ENCODE data around the gene TNFSF8. TPM values are rescaled to one million over a fixed set of nuclear protein-coding genes. Genes with fewer than 3 reads are reported as not detected.

Gene TNFSF8
- total RNA-seq, 2 donors from 2014 or later = 0.32 to 2.4 TPM

DNA sequence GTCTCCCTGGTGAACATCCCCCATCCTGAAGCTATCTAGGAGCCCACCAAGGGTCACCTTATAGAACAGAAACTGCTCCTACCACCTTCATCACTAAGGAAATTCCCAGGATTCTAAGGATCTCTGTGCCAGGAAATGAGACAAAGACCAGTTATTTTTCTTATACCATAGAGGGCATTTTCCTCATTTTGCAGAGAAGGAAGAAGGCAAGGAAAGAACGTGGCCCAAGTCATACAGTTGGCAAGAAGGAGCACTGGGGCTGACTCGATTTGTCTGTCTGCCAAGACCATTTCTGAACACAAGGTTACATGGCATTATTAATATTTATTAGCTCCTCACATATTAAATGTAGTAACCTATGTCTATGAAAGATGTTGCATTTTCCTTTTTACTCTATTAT, 74.9 kb downstream of the TNFSF8 start:
- H3K36me3 ChIP-seq = no peaks in the 10 kb centered on the region
- H3K27me3 ChIP-seq (replicated peaks; ENCODE audit: insufficient read depth) = no peaks in the 10 kb centered on the region
- DNase-seq (ENCODE audit: low spot score) = no peak
- no peaks in the 10 kb centered on the region for H3K9me3 ChIP-seq
- intact Hi-C loops (cut with DNase I) = no loop called here
- H3K4me1 ChIP-seq (replicated peaks) = no peaks in the 10 kb centered on the region
- TF ChIP-seq POLR2A (IDR thresholded peaks at IDR 0.05) (no peak), POLR2AphosphoS5 (IDR thresholded peaks at IDR 0.05) (no peak)
- TF ChIP-seq, protein P1, sequence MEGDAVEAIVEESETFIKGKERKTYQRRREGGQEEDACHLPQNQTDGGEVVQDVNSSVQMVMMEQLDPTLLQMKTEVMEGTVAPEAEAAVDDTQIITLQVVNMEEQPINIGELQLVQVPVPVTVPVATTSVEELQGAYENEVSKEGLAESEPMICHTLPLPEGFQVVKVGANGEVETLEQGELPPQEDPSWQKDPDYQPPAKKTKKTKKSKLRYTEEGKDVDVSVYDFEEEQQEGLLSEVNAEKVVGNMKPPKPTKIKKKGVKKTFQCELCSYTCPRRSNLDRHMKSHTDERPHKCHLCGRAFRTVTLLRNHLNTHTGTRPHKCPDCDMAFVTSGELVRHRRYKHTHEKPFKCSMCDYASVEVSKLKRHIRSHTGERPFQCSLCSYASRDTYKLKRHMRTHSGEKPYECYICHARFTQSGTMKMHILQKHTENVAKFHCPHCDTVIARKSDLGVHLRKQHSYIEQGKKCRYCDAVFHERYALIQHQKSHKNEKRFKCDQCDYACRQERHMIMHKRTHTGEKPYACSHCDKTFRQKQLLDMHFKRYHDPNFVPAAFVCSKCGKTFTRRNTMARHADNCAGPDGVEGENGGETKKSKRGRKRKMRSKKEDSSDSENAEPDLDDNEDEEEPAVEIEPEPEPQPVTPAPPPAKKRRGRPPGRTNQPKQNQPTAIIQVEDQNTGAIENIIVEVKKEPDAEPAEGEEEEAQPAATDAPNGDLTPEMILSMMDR (IDR thresholded peaks at IDR 0.05) = no peak
- H3K4me3 ChIP-seq = no peak overlapping the region
- no peak overlapping the region for H3K27ac ChIP-seq
- 76% methylated on average over 2 of the region's 2 CpGs for WGBS

DNA sequence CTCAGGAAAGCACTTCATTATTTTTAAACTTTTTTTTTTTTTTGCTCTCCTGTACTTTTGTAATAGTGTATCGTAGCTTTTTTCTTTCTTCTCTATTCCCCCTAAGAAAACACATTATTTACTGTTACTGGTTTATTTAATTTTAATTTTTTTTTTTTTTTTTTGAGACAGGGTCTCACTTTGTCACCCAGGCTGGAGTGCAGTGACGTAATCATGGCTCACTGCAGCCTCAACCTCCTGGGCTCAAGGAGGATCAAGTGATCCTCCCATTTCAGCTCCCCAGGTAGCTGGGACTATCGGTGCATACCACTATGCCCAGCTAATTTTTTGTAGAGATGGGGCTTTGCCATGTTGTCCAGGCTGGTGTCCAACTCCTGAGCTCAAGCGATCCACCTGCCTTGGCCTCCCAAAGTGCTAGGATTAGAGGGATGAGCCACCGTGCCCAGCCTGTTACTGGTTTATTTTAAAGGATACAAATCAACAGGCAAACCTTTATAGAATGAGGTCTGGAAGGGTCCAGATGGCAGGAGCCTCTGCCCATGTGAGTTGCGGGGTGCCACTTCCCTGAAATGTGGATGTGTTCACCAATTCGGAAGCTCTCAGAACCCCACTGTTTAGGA, 75.5 kb downstream of the TNFSF8 start:
- Histone ChIP-seq H3K27me3 (replicated peaks; ENCODE audit: insufficient read depth) (no peaks in the 10 kb centered on the region), H3K4me1 (replicated peaks) (no peaks in the 10 kb centered on the region), H3K9me3 (no peaks in the 10 kb centered on the region), H3K4me3 (no peak overlapping the region), H3K36me3 (no peaks in the 10 kb centered on the region), H3K27ac (no peak overlapping the region)
- 89% methylated on average over 7 of the region's 7 CpGs for WGBS
- TF ChIP-seq POLR2A (IDR thresholded peaks at IDR 0.05) (no peak), POLR2AphosphoS5 (IDR thresholded peaks at IDR 0.05) (no peak)
- no peak for DNase-seq (ENCODE audit: low spot score)
- intact Hi-C loops (cut with DNase I) = no loop called here

DNA sequence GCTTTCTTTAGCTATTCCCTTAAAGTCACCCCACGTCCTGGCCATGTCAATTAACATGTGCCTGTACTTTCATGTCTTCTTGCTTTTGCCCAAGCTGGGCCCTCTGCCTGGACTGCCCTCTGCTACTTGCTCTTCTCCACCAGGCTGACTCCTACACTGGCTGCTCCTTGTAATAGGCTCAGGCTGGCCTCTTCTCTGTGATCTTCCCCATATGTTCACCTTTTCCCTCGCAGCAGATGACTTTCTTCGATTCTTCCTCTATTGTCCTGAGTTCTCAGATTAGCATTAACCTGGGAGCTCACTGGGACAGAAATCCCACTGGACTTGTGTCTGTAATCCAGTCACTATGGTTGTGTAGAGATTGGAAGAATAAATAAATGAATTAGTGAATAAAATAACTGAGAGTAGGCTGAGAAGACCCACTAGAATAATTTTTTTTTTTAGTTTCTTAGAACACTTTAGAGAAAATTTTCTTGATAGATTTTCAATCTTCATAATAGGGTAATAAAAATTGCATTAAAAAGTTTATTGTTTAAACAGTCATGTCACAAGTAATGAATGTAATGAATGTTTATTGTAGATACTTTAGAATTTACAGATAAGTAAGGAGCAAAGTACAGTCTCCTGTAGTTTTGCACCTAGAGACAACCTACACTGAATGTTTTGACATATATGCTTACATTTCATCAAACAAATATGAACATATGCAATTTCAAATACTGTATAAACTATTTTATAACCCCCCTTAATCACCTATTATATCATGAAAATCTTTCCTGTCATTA, 77.1 kb downstream of the TNFSF8 start:
- no peak overlapping the region for H3K27ac ChIP-seq
- H3K4me1 ChIP-seq (replicated peaks) = no peaks in the 10 kb centered on the region
- no peak for TF ChIP-seq POLR2A (IDR thresholded peaks at IDR 0.05)
- TF ChIP-seq, protein P1 (IDR thresholded peaks at IDR 0.05) = no peak
- no peak for TF ChIP-seq POLR2AphosphoS5 (IDR thresholded peaks at IDR 0.05)
- no peaks in the 10 kb centered on the region for H3K9me3 ChIP-seq
- H3K4me3 ChIP-seq = no peak overlapping the region
- DNase-seq (ENCODE audit: low spot score) = no peak
- no peaks in the 10 kb centered on the region for H3K36me3 ChIP-seq
- intact Hi-C loops (cut with DNase I) = no loop called here
- 79% methylated on average over 3 of the region's 3 CpGs for WGBS
- H3K27me3 ChIP-seq (replicated peaks; ENCODE audit: insufficient read depth) = no peaks in the 10 kb centered on the region

DNA sequence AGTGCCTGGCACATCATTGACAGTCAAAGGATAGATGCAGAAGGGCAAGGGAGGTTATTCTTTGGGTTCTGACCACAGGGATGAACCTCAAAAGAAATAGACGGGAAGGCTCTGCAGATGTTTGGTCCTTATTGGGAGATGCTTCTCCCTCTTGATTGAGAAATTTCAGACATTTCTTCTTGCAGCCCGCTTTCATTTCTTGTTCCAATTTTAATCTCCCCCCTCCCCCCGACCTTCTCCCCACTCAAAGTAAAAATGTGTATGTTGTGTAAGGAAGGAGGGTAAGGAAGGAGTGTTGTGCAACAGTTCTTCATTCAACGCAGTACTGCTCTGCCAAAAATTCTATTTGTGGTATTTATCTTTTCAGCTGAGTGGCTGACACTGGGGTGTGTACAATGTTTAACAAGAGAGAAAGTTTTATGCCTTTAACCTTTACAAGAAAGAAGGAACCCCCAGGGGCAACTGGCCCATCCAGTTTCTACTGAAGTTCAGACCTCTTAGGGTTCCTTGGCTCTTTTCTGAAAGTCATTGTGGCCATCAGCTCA, 78.3 kb downstream of the TNFSF8 start:
- no peaks in the 10 kb centered on the region for H3K9me3 ChIP-seq
- peak; percentile 48 for DNase-seq (ENCODE audit: low spot score)
- 43% methylated on average over 4 of the region's 4 CpGs for WGBS
- no peak overlapping the region for H3K4me3 ChIP-seq
- intact Hi-C loops (cut with DNase I) = no loop called here
- no peaks in the 10 kb centered on the region for H3K27me3 ChIP-seq (replicated peaks; ENCODE audit: insufficient read depth)
- H3K27ac ChIP-seq = peak overlapping the region in 1 of 2 donors; percentile 37
- H3K36me3 ChIP-seq = no peaks in the 10 kb centered on the region
- no peaks in the 10 kb centered on the region for H3K4me1 ChIP-seq (replicated peaks)
- TF ChIP-seq POLR2AphosphoS5 (IDR thresholded peaks at IDR 0.05) (peak; percentile 61), POLR2A (IDR thresholded peaks at IDR 0.05) (no peak)
- TF ChIP-seq, protein P1 (IDR thresholded peaks at IDR 0.05) = no peak

DNA sequence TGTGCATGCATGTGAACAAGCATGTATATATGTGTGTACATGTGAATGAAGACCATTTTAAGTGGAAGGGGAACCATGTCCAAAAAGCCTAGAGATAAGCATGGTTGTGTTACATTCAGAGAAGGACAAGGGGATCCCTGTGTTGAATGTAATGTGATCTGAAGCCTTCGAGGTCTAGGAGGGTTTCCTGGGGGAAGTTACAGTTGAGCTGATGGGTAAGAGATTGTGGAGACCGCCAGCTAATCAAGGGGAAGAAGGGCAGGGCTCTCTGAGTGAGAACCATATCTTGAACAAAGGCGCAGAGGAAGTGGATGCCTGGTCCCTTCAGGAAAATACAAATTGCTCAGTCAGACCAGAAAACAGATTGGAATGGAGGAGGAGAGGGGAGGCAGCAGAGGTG, 79.1 kb downstream of the TNFSF8 start:
- Histone ChIP-seq H3K4me1 (replicated peaks) (no peaks in the 10 kb centered on the region), H3K9me3 (no peaks in the 10 kb centered on the region), H3K36me3 (no peaks in the 10 kb centered on the region), H3K27me3 (replicated peaks; ENCODE audit: insufficient read depth) (no peaks in the 10 kb centered on the region), H3K4me3 (no peak overlapping the region), H3K27ac (no peak overlapping the region)
- DNase-seq (ENCODE audit: low spot score) = no peak
- TF ChIP-seq POLR2AphosphoS5 (IDR thresholded peaks at IDR 0.05) = no peak
- intact Hi-C loops (cut with DNase I) = no loop called here
- WGBS = 77% methylated on average over 3 of the region's 3 CpGs

Other genes with a start within 250 kb of the TNFSF8 start
- not detected for gene TEX48, start 248.4 kb downstream of the TNFSF8 start, total RNA-seq
- 1 to 10 TPM; 1.7 to 9.0 TPM for gene TNFSF15, start 124.6 kb downstream of the TNFSF8 start, total RNA-seq
- 10 to 100 TPM; 35.4 to 92.5 TPM for gene TNC, start 187.6 kb upstream of the TNFSF8 start, total RNA-seq

Data from prostate gland (tissue), 2 donors.